GM20431 (cell line): Measurements from ENCODE around the gene RPS15.

Experiments
- in situ Hi-C: fragments of 300-500 bp; cut with MseI, MboI; formaldehyde crosslinking; loops from one replicate; pipeline ENCODE4 v1.15.0; 2020; ENCODE audit warnings: low sequenced_read_pairs; ENCODE audit not compliant: unreplicated experiment

Gene RPS15

GRCh38 chr19:1447944-1448343 lies 9.7 kb downstream of the RPS15 start:
- in situ Hi-C loops, result no loop called here

- in situ Hi-C loops, result no loop called here
These were observed 11.6 kb downstream of the RPS15 start, which contains the start of gene APC2 for GRCh38 chr19:1449467-1450442. TSS of gene APC2 (plus strand) at chr19:1450121. CDS start at chr19:1453002, 2,881 bp downstream.

GRCh38 chr19:1450735-1451731 lies 12.8 kb downstream of the RPS15 start:
- in situ Hi-C loops, result no loop called here

GRCh38 chr19:1451916-1452801 lies 14.0 kb downstream of the RPS15 start:
- in situ Hi-C loops, result no loop called here

GRCh38 chr19:1452802-1453524 lies 14.8 kb downstream of the RPS15 start:
- in situ Hi-C loops, result no loop called here

- in situ Hi-C loops, result no loop called here
These were observed 15.5 kb downstream of the RPS15 start for GRCh38 chr19:1453525-1454364.

- in situ Hi-C loops, result no loop called here
These were observed 16.8 kb downstream of the RPS15 start for GRCh38 chr19:1455002-1455335.

GRCh38 chr19:1455336-1456120 lies 17.3 kb downstream of the RPS15 start:
- in situ Hi-C loops, result no loop called here

GRCh38 chr19:1456121-1456900 lies 18.1 kb downstream of the RPS15 start:
- in situ Hi-C loops, result no loop called here

GRCh38 chr19:1457031-1457739 lies 19.0 kb downstream of the RPS15 start:
- in situ Hi-C loops, result no loop called here

- in situ Hi-C loops, result no loop called here
These were observed 19.7 kb downstream of the RPS15 start for GRCh38 chr19:1457892-1458291.

GRCh38 chr19:1459479-1459878 lies 21.3 kb downstream of the RPS15 start:
- in situ Hi-C loops, result no loop called here

- in situ Hi-C loops, result no loop called here
These were observed 22.1 kb downstream of the RPS15 start for GRCh38 chr19:1460033-1460995.

- in situ Hi-C loops, result no loop called here
These were observed 23.7 kb downstream of the RPS15 start for GRCh38 chr19:1461862-1462261.
